PC-3 (cell line): ENCODE measurements around the gene CENPT. TPM values are rescaled to one million over a fixed set of nuclear protein-coding genes. Genes with fewer than 3 reads are reported as not detected.
"Not testable (repeated sequence)": the region's sequence is repeated elsewhere in the genome, so short reads cannot be mapped to it uniquely, and the experiment has no call there.

ENCODE experiments used
- ATAC-seq: fragments of 200-7000 bp; cut with Tn5 transposase; 2 replicates; pipeline ENCODE4 v1.9.1; 2020; ENCODE audit warnings: mild to moderate bottlenecking, moderate library complexity
- BruUV-seq: library from RNA; stranded (reverse); fragments of 400-500 nt; replicated peaks from 2 replicates; lab custom pipeline; 2021; lab: Mats Ljungman, UMichigan
- CTCF ChIA-PET: fragments of 300-600 bp; sonication (Branson Sonifier 250); formaldehyde crosslinking; loops from one replicate; lab custom pipeline; 2022; ENCODE audit warnings: antibody characterized with exemption; lab: Charles Lee
- POLR2A ChIA-PET: fragments of 300-600 bp; sonication (Branson Sonifier 250); formaldehyde crosslinking; loops from one replicate; lab custom pipeline; 2022; ENCODE audit warnings: antibody characterized with exemption; ENCODE audit not compliant: unreplicated experiment; lab: Charles Lee
- DNase-seq: peaks from one replicate; pipeline ENCODE4 v3.0.0-alpha.2; 2015
- H2AFZ ChIP-seq: fragments of 300-600 bp; sonication (generic); 2 replicates; pipeline ENCODE4 v1.6.0; 2016; ENCODE audit warnings: antibody characterized with exemption, low read length
- H3F3A ChIP-seq: fragments of 300-600 bp; sonication (generic); one replicate; pipeline ENCODE4 v1.6.0; 2017; ENCODE audit warnings: antibody characterized with exemption, low read length, control low read depth, mild to moderate bottlenecking; ENCODE audit not compliant: unreplicated experiment
- H3K27ac ChIP-seq: fragments of 300-600 bp; sonication (generic); 2 replicates; pipeline ENCODE4 v1.5.1; 2016; ENCODE audit warnings: mild to moderate bottlenecking, low read length
- H3K27me3 ChIP-seq: fragments of 300-600 bp; sonication (generic); 2 replicates; pipeline ENCODE4 v1.6.1; 2016; ENCODE audit warnings: low read length, mixed read lengths
- H3K36me3 ChIP-seq: fragments of 300-600 bp; sonication (generic); 2 replicates; pipeline ENCODE4 v1.6.1; 2016; ENCODE audit warnings: low read depth, mixed run types, low read length, mixed read lengths
- H3K4me1 ChIP-seq: fragments of 300-600 bp; sonication (generic); 2 replicates; pipeline ENCODE4 v1.5.1; 2016; ENCODE audit warnings: low read length; ENCODE audit not compliant: insufficient read depth
- H3K4me2 ChIP-seq: fragments of 300-600 bp; sonication (generic); 2 replicates; pipeline ENCODE4 v1.6.0; 2016; ENCODE audit warnings: low read length
- H3K4me3 ChIP-seq: fragments of 300-600 bp; sonication (generic); 2 replicates; pipeline ENCODE4 v1.5.1; 2016; ENCODE audit warnings: mild to moderate bottlenecking, low read length, mixed read lengths
- H3K79me2 ChIP-seq: fragments of 300-600 bp; sonication (generic); 2 replicates; pipeline ENCODE4 v1.6.1; 2017; ENCODE audit warnings: low read length, mixed read lengths
- H3K9ac ChIP-seq: fragments of 300-600 bp; sonication (generic); 2 replicates; pipeline ENCODE4 v1.6.0; 2016; ENCODE audit warnings: mild to moderate bottlenecking, low read length
- H3K9me2 ChIP-seq: fragments of 300-600 bp; sonication (generic); replicated peaks from 2 replicates; pipeline ENCODE4 v1.6.1; 2016; ENCODE audit warnings: mixed run types, low read length, mixed read lengths
- H3K9me3 ChIP-seq: fragments of 300-600 bp; sonication (generic); 2 replicates; pipeline ENCODE4 v1.6.1; 2016; ENCODE audit warnings: low read length, mixed read lengths
- H4K20me1 ChIP-seq: fragments of 300-600 bp; sonication (generic); 2 replicates; pipeline ENCODE4 v1.6.1; 2016; ENCODE audit warnings: low read length, mixed read lengths
- EZH2 ChIP-seq: fragments of 300-600 bp; sonication (generic); IDR thresholded peaks from one replicate; pipeline ENCODE4 v1.6.1; 2017; ENCODE audit warnings: antibody characterized with exemption, mild to moderate bottlenecking, low read length; ENCODE audit not compliant: unreplicated experiment
- EZH2phosphoT487 ChIP-seq: fragments of 300-600 bp; sonication (generic); IDR thresholded peaks from 2 replicates; pipeline ENCODE4 v1.6.1; 2018; ENCODE audit warnings: mild to moderate bottlenecking, antibody characterized with exemption, low read length, borderline replicate concordance
- intact Hi-C: fragments of 100-400 bp; cut with micrococcal nuclease; formaldehyde crosslinking; loops from 2 replicates; pipeline ENCODE4 v1.9.0; 2023
- total RNA-seq: library from RNA; depleted of rRNA; stranded (reverse); fragments of >200 nt; gene quantifications from 2 replicates; pipeline ENCODE4 v1.2.3, GENCODE V29; 2014
- TF ChIP-seq, protein P1 (sequence below): fragments of 300-600 bp; sonication (generic); conservative IDR thresholded peaks from 2 replicates; pipeline ENCODE4 v1.5.1; 2017; ENCODE audit warnings: antibody characterized with exemption, low read depth, mild to moderate bottlenecking, low read length

CENPT gene
- total RNA-seq, 1 experiment from 2014 or later, result 35.1 TPM

- Histone ChIP-seq H3K36me3 (peaks cover 12% of the 10 kb centered on the region; the same call in 1 of the 2 replicates), H3K4me2 (no peak overlapping the region), H3F3A (no peaks in the 10 kb centered on the region), H3K9me3 (no peaks in the 10 kb centered on the region), H3K27ac (no peak overlapping the region), H3K79me2 (peaks cover 24% of the 10 kb centered on the region), H2AFZ (no peak overlapping the region), H4K20me1 (no peaks in the 10 kb centered on the region), H3K4me3 (no peak overlapping the region), H3K9ac (no peak overlapping the region), H3K27me3 (no peaks in the 10 kb centered on the region), H3K4me1 (no peaks in the 10 kb centered on the region), H3K9me2 (no peaks in the 10 kb centered on the region)
- CTCF ChIA-PET, result no interaction called here
- intact Hi-C loops, result no loop called here
- BruUV-seq, result no TSS peak
- POLR2A ChIA-PET, result no interaction called here
- DNase-seq, result no peak
- no peak for ATAC-seq
- TF ChIP-seq EZH2phosphoT487 (no peak), EZH2 (no peak)
- TF ChIP-seq, protein P1, sequence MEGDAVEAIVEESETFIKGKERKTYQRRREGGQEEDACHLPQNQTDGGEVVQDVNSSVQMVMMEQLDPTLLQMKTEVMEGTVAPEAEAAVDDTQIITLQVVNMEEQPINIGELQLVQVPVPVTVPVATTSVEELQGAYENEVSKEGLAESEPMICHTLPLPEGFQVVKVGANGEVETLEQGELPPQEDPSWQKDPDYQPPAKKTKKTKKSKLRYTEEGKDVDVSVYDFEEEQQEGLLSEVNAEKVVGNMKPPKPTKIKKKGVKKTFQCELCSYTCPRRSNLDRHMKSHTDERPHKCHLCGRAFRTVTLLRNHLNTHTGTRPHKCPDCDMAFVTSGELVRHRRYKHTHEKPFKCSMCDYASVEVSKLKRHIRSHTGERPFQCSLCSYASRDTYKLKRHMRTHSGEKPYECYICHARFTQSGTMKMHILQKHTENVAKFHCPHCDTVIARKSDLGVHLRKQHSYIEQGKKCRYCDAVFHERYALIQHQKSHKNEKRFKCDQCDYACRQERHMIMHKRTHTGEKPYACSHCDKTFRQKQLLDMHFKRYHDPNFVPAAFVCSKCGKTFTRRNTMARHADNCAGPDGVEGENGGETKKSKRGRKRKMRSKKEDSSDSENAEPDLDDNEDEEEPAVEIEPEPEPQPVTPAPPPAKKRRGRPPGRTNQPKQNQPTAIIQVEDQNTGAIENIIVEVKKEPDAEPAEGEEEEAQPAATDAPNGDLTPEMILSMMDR, result no peak
Observed at GRCh38 chr16:67868290-67868689, 20.8 kb upstream of the CENPT start.

DNA sequence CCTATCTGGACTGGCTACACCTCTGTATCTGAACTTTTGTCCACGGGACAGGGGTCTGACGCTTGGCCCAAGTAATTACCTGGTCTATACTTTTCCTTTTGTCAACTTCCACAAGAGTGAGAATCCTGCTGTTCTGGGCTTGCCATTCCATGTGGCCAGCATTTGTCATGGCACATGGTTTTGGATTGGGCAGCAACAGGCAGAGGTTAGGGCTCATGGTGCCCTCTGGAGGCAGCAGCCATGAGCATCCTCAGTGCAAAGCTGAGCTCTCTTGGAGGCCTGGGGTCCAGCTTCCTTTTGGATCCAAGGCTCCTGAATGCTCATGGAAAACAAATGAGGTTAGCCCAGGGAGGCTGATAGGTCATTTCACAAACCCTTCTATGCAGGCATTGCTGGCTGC lies 17.8 kb upstream of the CENPT start:
- Histone ChIP-seq H3F3A (no peaks in the 10 kb centered on the region), H3K27me3 (no peaks in the 10 kb centered on the region), H3K9me2 (no peaks in the 10 kb centered on the region), H3K27ac (no peak overlapping the region), H3K4me2 (no peak overlapping the region), H2AFZ (no peak overlapping the region), H3K4me3 (no peak overlapping the region), H3K9ac (no peak overlapping the region), H3K4me1 (peaks cover 13% of the 10 kb centered on the region), H4K20me1 (peaks cover 7% of the 10 kb centered on the region; the same call in 1 of the 2 replicates), H3K79me2 (peaks cover 50% of the 10 kb centered on the region), H3K9me3 (no peaks in the 10 kb centered on the region), H3K36me3 (peaks cover 20% of the 10 kb centered on the region)
- BruUV-seq, result no TSS peak
- ChIA-PET POLR2A (no interaction called here), CTCF (interaction anchor here (0.6 to 1.0 kb wide), 5 partner anchors 32 to 653 kb away, joined by 3 to 18 read pairs (median 4); no protein-coding TSS in a partner anchor)
- peak; percentile 56 for ATAC-seq
- TF ChIP-seq, protein P1, result peak; percentile 64
- no peak for TF ChIP-seq EZH2
- intact Hi-C loops, result no loop called here
- DNase-seq, result peak; percentile 45

GRCh38 chr16:67864594-67864993 lies 17.1 kb upstream of the CENPT start:
- H3K9ac ChIP-seq, result no peak overlapping the region
- H3K9me2 ChIP-seq, result no peaks in the 10 kb centered on the region
- H3K9me3 ChIP-seq, result no peaks in the 10 kb centered on the region
- H3K36me3 ChIP-seq, result peaks cover 22% of the 10 kb centered on the region
- H4K20me1 ChIP-seq, result peaks cover 7% of the 10 kb centered on the region; the same call in 1 of the 2 replicates
- DNase-seq, result no peak
- TF ChIP-seq EZH2phosphoT487 (no peak), EZH2 (no peak)
- TF ChIP-seq, protein P1, result no peak
- intact Hi-C loops, result no loop called here
- POLR2A ChIA-PET, result no interaction called here
- H3K27ac ChIP-seq, result no peak overlapping the region
- peaks cover 57% of the 10 kb centered on the region for H3K79me2 ChIP-seq
- no peak overlapping the region for H3K4me2 ChIP-seq
- peaks cover 17% of the 10 kb centered on the region for H3K4me1 ChIP-seq
- no peaks in the 10 kb centered on the region for H3F3A ChIP-seq
- no TSS peak for BruUV-seq
- H3K4me3 ChIP-seq, result no peak overlapping the region
- CTCF ChIA-PET, result no interaction called here
- ATAC-seq, result no peak
- H3K27me3 ChIP-seq, result no peaks in the 10 kb centered on the region
- no peak overlapping the region for H2AFZ ChIP-seq

DNA sequence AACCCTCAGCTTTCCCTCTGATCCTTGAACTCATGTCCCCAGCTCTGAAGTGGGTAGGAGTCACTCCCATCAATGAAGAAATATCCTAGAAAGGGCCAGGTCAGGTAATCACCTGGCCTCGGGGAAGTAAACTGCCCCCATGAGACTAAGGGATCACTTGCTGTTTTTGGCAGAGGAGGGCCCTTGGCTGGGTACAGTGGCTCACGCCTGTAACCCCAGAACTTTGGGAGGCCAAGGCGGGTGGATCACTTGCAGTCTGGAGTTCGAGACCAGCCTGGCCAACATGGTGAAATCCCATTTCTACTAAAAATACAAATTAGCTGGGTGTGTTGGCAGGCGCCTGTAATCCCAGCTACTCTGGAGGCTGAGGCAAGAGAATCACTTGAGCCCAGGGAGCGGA lies 16.6 kb upstream of the CENPT start:
- H3F3A ChIP-seq, H3K4me2 ChIP-seq, H3K9me2 ChIP-seq, H3K9ac ChIP-seq, H3K27ac ChIP-seq, H2AFZ ChIP-seq, ATAC-seq, intact Hi-C loops, H4K20me1 ChIP-seq, POLR2A ChIA-PET, DNase-seq, H3K4me3 ChIP-seq, H3K9me3 ChIP-seq, H3K27me3 ChIP-seq, CTCF ChIA-PET, BruUV-seq: not testable (repeated sequence)
- peaks cover 22% of the 10 kb centered on the region for H3K36me3 ChIP-seq
- peaks cover 17% of the 10 kb centered on the region for H3K4me1 ChIP-seq
- peaks cover 63% of the 10 kb centered on the region for H3K79me2 ChIP-seq
